ENCODE data around the gene YDJC.
"Not testable (repeated sequence)": the region's sequence is repeated elsewhere in the genome, so short reads cannot be mapped to it uniquely, and the experiment has no call there.

The YDJC gene

DNA sequence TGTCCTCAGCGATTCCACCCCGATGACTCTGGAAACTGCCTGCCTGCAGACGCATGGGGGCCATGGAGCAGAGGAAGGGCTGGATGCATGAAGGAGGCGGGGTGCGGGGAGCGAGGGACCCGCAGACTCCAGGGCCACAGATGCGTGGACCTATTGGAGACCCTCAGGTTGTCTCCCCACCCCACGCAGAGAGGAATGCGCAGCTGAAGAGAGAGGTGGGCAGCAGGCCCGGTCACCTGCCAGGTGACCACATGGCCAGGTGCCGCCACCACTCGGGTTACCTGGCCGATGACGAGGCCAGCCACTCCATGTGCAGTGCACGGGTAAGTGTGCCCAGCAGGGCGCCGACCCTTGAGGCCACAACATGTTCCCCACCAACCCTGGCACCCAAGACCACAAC, 3.1 kb upstream of the YDJC start:
- no peak for DNase-seq (ENCODE audit: low read depth in 1 of 2, low spot score in 1 of 2)

DNA sequence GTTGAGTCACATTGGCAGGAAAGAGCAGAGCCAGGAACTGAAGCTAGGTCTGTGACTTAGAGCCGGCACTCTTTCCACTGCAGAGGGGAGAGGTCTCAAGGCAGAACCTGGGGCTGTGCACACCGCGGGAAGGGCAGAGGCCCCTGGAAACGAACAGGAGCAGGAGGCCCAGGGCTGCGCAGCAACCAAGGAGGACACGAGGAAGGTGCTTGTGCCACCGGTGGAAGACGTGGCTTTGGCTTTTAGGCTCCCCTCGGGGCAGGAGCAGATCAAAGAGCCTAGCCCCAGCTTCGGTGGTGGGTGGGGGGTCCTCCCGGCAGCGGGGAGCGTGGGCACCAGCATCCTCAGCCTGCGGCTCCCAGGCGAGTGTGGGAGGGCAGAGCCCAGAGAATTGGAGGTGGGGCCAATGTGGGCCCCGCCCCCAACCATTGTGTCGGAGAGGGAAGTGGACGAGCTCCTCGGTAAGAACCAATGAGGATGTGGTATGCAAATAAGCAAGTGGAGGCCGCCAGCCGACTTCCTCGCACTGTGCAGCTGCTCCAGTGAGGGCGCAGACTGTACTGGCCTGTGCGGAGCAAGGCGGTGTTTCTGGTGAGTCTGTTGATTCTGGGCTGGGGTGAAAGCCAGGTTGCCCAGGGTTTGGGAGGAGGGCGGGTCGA, 2.5 kb upstream of the YDJC start, which contains the start of gene CCDC116:
TSS of gene CCDC116 (plus strand) at position 524 of the 659 bp plus-strand sequence. CDS start 422 bp downstream, outside the sequence.
- no peak for DNase-seq (ENCODE audit: low read depth in 1 of 2, low spot score in 1 of 2)

DNA sequence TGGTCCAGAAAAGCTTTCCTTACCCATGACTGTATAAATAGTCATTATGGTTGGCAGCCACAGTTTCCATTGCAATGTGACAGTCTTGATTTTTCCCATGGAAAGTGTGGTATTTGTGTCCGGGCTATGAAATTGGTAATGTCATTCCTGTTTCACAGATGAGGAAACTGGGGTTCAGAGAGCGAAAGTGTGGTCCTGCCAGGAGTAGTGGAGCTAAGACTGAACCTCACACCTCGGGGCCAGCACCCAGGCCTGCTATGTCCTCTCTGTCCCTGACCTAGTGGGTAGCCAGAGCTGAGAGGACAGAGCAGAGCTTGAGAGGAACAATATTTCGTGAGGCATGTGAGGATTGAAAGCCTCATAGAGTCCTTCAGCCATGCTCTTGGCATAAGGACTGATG, 1.2 kb upstream of the YDJC start:
- DNase-seq (ENCODE audit: low read depth in 1 of 2, low spot score in 1 of 2): no peak

DNA sequence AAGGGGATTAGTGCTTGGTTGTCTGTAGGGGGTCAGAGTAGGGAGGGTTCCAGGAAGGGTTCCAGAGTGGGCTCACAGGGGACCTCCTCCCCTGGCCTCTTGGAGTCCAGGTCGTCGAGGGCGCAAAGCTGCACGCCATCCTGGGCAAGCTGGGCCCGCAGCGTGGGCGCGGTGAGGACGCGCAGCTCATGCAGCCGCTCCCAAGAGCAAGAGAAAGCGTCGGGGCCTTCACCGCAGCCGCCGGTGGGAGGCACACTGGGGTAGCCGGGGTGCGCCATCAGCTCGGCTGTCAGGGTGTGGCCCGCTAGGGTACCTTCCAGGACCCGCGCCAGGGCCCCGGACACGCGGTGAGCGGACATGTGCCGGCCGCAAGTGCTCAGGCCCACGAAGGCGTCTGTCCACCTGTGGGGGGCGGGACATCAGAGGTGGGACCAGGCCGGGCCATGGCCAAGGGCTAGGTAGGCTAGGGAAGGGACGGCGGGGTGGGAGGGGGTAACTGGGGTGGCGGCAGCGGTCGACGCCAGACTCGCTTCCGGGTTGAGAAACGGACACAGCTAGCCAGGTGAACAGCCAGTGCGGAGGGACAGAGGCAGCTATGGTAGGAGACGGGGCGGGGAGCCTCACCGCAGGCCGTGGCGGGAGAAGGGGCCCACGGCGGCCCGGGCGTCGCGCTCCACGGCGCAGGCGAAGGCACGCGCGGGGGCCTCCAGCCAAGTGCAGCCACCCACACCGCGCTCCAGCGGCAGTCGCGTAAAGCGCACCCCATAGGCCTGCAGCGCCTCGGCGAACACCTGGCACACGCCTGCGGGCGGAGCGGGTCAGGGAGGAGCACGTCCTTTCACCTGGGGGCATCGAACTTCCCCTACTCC, 1.2 kb downstream of the YDJC start:
- DNase-seq (ENCODE audit: low read depth in 1 of 2, low spot score in 1 of 2): no peak

DNA sequence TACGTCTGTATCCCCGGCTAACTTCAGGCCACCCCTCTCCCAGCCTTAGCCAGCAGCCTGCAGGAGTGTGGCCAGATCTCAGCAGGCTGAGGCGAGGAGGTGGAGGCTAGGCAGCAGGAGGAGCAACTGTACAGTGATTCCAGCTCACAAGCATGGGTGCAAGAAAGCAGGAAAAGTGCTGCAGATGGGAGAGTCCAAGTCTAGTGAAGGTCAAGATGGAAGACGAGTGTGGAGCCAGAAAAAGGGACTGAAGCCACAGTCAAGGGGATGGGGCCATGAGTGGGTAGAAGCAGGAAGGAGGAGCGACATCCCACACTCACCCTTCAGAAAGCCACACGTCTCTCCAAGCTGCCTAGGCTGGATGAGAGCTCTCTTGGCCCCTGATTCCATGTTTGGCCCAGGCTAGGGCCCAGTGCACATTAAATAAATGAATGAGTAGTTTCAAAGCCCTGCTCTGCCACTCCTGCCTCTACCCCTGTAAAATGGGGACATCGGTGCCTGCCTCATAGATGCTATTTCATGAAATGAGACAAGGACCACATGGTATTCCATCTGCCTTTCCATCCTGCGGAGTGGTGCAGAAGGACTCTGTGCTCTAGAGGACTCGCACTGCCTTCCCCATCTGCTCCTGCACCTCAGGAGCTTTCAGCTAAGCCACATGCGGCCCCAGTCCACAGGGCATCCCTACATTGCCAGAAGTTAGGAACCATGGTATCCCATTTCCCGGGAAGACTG, 2.9 kb downstream of the YDJC start:
- DNase-seq (ENCODE audit: low read depth in 1 of 2, low spot score in 1 of 2): no peak

DNA sequence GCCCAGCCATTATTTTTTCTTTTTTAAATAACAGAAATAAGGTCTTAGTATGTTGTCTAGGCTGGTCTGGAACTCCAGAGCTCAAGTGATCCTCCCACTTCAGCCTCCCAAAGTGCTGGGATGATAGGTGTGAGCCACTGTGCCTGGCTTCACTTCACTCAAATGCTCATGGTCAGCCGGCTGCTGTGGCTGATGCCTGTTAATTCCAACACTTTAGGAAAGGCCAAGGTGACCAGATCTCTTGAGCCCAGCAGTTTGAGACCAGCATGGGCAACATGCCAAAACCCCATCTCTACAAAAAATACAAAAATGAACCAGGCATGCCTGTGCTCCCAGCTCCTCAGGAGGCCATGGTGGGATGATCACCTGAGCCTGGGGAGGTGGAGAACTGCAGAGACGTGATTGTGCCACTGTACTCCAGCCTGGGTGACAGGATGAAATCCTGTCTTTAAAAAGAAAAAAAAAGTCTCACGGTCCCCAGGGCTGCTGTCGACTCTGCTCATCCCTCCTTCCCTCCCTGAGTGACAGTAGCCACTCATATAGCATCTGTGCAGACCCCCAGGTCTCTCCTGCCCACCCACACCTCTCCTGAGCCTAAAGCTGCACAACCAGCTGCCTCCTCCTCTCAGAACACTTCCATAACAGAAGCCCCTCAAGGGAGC, 3.6 kb downstream of the YDJC start:
- no peak for DNase-seq (ENCODE audit: low read depth in 1 of 2, low spot score in 1 of 2)

DNA sequence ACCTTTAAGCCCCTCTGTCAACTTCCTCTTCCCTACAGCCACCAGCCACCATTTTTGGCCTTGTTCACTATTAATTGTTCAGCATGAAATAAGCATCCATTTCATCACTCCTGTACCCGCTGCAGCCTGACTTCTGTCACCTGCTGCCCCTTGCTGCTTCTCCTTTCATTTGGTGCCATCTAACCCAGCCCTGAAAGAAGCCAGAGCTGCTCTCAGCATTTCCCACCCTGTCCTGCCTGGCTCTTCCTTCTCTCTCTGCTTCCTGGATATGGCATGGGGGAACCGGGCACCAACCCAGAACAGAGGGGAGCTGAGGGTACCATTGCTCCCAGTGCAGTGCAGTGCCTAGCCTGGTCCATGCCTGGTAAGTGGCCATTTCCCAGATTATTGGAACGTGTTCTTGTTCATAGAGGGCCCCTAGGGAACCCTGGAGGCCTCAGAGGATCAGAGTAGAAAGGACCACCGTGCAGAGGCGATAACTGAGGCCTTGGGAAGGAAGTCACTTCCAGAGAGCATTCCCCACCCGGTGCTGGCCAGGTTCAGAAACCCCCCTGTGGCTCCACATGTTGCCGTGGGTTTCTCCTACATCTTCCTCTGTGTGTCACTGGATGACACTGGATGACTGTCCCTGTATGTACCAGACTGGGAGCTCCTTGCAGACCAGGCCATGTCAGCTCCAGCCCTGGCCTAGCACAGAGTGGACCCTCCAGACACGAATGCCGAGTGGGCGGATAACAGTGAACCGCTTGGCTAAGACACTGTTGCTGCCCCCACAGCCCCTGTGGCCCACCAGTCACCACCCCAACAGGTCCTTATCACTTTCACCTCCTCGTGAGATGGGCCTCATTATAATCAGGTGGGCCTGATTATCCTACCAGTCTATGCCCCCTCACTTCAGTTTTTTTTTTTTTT, 4.7 kb downstream of the YDJC start:
- DNase-seq (ENCODE audit: low read depth in 1 of 2, low spot score in 1 of 2): no peak

DNA sequence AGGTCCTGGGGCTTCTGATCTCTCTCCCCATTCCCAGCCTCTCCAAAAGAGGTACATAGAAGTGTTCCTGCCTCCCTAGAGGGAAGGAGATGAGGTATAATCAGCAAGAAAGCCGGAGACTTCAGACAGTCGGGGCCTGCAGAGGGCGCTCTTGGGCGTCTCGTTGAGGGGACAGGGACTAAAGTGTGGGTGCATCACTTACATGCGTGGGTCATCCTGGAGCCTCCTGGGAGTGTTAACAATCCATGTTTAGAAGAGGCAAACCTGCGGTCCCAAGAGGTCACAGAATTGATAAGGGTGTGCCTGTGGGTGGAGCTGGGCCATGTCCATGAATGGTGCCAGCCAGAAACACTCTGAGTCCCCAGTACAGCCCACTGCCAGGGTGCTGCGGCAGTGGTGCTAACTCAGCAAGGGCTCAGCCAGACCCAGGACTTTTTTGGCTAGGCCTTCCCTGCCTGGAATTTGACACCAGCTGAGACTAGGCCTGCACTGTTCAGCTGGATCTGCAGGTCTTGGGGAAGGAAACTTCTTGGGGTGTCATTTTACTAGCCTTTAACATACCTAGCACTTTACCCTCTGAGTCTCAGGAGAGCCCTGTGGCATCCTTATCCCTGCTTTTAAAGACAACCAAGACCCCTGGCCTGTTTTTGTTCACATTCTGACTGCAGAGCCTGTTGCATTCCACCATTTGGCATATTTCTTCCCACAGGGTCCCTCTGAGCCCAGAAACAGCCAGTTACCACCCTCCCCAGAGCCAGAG, 5.5 kb downstream of the YDJC start:
- DNase-seq (ENCODE audit: low read depth in 1 of 2, low spot score in 1 of 2): no peak

DNA sequence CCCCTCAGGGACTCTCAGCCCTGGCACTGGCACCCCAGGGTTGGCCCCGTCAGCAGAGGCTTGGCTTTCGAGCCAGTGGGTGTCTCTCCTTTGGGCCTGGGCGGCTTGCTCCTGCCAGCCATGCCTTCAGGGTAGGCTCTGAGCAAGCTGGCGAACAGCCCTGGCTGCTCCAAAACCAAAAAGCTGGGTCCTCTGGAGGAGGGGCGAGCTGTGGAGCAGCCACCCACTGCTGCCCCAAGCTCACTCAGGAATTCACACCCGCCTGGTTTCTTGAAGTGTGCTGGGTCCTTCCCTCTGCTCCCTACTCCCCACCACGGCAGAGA, 6.2 kb downstream of the YDJC start:
- DNase-seq (ENCODE audit: low read depth in 1 of 2, low spot score in 1 of 2): no peak

DNA sequence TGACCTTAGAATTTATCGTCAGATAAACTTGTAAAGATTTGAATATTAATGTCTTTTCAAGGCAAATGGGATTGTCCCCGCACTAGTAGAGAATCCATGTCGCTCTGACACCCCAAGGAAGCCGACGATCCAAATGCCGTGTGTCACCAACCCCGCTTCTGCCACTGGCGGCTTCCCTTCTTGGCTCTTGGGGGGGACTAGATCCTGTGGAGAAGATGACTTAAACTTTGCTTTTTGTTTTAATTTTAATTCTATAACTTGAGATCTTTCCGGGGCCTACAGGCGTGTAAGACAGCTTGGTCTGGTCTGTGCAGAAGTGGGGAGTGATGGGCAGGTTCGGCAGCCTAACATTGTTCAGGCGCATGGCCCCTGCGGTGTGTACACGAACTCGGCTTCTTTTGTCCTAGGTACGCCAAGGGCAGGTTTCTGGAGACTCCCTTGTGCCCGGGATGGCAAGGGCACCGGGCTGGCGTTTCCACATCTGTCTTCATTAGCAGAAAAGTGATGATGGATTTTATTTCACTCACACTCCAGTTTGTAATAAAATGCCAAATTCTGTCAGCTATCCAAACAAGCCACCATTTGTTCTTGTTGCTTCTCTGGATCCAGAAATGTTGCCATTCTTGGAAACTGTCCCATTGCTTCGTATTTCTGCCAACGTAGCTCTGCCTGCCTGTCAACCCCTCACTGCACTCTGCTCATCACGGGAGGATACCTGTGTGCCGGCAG, 6.7 kb downstream of the YDJC start:
- no peak for DNase-seq (ENCODE audit: low read depth in 1 of 2, low spot score in 1 of 2)

DNA sequence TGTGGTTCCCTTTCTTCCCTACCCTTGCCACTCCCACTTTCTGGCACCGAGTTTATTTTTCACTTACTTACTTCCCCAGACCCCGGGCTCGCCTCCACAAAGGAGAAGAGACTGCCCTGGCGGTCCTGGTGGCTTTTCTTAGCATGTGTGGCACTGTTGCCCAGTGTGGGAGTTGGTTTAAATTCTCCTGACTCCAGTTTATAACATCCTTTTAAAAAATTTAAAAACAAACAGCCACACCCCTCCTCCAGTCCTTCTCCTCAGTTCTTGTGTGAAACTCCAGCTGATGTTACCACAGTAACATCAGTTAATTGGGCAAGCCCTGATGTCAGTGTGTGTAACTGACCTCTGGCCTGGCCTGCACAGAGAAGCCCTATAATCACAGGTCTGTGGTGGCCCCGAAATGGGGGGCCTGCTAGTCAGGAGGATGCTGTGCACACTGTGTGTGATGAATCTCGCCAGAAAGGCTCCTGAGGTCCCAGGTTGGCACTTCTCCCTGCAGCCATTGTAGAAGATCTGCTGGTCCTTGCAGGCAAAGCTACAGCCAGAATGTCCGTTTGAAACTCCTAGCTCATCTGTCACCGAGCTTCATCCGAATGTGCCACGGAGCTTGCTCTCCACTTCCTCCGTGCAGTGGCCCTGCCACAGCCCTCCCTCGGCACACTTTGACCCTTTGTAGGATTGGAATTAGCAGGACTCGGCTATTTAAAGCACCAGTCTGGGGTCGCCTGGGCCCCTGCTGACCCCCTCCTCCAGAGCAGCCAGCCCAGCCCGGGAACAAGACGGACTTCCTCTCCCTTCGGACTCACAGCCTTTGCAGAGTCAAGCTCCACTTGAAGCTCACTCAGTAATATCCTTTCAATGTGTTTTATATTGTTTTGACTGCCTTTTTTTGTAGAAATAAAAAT, 7.6 kb downstream of the YDJC start:
- DNase-seq (ENCODE audit: low read depth in 1 of 2, low spot score in 1 of 2): no peak

DNA sequence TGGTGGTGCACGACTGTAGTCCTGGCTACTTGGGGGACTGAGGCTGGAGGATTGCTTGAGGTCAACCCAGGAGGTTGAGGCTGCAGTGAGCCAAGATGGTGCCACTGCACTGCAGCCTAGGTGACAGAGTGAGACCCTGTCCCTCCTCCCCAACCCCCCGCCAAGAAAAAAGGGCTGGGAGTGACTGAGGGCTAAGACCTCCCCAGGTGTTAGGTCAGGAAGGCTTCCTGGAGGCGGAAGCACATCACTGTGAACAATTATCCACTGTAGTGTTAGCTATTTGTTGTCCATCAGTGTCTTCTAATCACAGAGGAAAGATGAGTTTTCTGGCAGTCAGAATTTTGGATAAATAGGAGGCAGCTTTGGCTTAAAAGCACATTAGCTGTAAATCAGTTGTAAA, 8.8 kb downstream of the YDJC start:
- DNase-seq (ENCODE audit: low read depth in 1 of 2, low spot score in 1 of 2): no peak

DNA sequence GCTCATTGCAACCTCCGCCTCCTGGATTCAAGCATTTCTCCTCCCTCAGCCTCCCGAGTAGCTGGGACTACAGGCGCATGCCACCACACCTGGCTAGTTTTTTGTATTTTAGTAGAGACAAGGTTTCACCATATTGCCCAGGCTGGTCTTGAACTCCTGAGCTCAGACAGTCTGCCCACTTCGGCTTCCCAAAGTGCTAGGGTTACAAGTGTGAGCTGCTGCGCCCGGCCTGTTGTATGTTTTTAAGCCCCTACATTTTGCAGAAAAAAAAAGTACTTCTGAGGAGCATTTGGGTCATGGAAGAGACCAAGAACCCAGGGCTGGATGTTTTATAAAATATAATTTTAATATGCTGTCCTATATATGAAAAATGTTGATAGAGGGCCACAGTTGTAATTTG, 12.5 kb downstream of the YDJC start:
- not testable (repeated sequence) for DNase-seq (ENCODE audit: low read depth in 1 of 2, low spot score in 1 of 2)

DNA sequence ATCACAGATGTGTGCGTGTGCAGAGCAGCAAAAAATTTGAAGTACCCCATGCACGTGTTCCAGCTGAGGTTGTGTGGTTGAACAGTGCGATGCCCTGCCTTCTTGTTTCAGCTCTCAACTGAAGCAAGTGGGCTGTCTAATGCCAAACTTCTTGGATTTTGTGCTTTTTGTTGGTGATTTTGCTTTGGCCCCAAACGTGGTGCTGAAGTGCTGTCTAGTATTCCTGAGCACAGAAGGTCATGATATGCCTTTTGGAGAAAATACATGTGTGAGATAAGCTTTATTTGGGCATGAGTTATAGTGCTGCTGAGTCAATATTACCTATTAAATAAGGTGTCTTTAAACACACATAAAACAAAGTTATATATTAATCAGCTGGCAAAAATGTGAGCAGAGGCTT, 14.1 kb downstream of the YDJC start:
- DNase-seq (ENCODE audit: low read depth in 1 of 2, low spot score in 1 of 2): no peak

DNA sequence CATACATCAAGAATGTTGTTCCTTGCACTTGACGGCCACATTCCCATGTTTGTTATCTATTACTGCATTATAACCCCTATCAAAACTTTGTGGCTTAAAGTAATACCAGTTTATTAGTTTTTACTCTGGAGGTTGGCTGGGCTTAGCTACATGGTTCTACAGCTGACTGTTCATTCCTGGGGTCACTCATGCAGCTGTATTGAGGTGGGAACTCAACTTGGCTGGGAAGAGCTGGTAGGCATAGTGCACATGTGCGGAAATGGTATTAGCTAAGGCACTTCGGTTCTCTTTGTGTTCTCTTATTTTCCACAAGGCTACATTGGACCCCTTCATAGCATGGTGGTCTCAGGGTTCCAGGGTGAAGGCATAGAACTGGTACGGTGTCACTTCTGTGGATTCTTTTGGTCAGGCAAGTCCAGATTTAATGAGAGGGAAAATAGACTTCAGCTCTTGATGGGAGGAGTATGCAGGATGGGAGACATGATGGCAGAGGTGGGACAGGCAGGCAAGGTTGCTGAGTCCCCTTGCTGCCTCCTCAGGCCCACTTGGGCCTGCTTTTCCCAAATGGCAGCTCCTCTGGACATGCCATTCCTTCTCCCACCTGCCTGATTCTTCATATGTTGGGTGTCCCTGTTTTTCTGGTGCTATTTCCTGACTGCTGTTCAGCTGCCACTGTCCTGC, 16.1 kb downstream of the YDJC start:
- no peak for DNase-seq (ENCODE audit: low read depth in 1 of 2, low spot score in 1 of 2)

DNA sequence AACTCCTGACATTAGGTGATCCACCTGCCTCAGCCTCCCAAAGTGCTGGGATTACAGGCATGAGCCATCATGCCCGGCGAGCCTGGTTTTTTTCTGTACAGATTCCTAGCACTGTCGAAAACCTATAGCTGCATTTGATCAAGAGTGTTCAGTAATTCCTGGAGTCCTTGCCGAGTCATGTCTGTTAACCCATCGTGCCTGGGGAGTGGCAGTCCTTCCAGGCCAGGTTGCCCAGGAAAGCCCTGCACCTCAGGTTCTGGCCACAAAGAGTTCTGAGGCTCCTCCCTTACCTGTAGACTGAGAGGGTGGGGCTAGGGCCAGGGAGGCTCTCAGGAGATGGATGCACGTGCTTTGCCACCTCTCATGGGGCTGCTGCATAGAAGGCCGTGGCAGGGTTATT, 17.0 kb downstream of the YDJC start:
- DNase-seq (ENCODE audit: low read depth in 1 of 2, low spot score in 1 of 2): no peak

DNA sequence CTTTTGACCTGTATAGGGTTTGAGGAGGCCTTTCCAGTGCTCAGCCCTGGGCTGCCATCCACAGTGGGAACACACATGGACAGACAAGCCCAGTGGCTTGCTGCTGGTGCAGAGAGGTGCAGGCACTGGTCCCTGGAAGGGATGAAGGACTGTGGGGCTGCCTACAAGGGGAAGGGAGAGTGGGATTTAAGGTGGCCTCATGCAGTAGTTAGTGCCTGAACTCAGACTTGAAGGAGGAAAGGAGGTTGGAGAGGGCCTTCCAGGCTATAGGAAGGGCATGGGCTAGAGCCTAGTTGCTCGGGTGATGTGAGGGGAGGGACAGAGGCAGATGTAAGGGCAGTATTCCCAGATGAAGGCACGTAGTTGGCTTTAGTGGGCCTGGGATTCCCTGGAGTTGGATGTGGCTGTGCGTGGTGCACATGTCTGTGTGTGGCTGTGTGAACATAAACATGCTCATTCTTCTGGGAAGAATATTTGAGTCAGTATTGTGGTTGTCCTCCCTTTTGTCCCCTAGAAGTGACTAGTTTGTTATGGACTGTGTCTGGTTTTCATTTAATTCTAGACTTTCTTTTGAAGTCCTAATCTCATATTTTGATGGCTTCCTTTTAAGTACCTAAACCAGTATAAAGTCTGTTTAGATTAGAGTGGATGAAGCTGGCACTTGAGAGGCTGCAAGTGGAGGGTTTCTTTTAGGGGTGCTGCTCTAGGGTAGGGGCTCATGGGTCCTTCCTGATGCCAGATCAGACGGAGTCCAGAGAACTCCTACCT, 18.4 kb downstream of the YDJC start:
- DNase-seq (ENCODE audit: low read depth in 1 of 2, low spot score in 1 of 2): no peak

Data from activated CD4-positive, alpha-beta T cell treated with anti-CD3 and anti-CD28 coated beads, Interleukin-2, amount 50 U/mL, for 24 hours (primary cell).